Panc1 (cell line): ENCODE data around the gene STMP1.
"Not testable (repeated sequence)": the region's sequence is repeated elsewhere in the genome, so short reads cannot be mapped to it uniquely, and the experiment has no call there.

Experiments used
- POLR2AphosphoS5 ChIP-seq: IDR thresholded peaks from 2 replicates; pipeline ENCODE4 v1.6.1; 2012; ENCODE audit warnings: mild to moderate bottlenecking, low read depth, low read length, moderate library complexity
- REST ChIP-seq, 2 experiments: IDR thresholded peaks; 2 replicates each; pipeline ENCODE4 v1.6.1; 2011 to 2012; ENCODE audit warnings: low read depth in 2 of 2, control low read depth in 1 of 2, low read length in 1 of 2, mild to moderate bottlenecking in 1 of 2, moderate library complexity in 1 of 2; ENCODE audit not compliant: insufficient read depth in 1 of 2
- SIN3A ChIP-seq: IDR thresholded peaks from 2 replicates; pipeline ENCODE4 v1.6.1; 2012; ENCODE audit warnings: low read depth, mild to moderate bottlenecking, low read length, moderate library complexity, borderline replicate concordance; ENCODE audit not compliant: insufficient read depth
- TCF7L2 ChIP-seq: IDR thresholded peaks from 2 replicates; pipeline ENCODE4 v1.6.1; 2011; ENCODE audit warnings: mild to moderate bottlenecking, low read depth, low read length, inconsistent platforms
- TF ChIP-seq, protein P1 (sequence below): fragments of 450-650 bp; IDR thresholded peaks from 2 replicates; pipeline ENCODE4 v1.5.1; 2017; ENCODE audit warnings: mild to moderate bottlenecking

DNA sequence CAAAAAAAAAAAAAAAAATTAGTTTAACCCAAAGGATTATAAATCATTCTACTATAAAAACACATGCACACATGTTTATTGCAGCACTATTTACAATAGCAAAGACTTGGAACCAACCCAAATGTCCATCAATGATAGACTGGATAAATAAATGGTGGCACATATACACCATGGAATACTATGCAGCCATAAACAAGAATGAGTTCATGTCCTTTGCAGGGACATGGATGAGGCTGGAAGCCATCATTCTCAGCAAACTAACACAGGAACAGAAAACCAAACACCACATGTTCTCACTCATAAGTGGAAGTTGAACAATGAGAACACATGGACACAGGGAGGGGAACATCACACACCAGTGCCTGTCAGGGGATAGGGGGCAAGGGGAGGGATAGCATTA lies 22.6 kb upstream of the STMP1 start:
- TF ChIP-seq, protein P1, sequence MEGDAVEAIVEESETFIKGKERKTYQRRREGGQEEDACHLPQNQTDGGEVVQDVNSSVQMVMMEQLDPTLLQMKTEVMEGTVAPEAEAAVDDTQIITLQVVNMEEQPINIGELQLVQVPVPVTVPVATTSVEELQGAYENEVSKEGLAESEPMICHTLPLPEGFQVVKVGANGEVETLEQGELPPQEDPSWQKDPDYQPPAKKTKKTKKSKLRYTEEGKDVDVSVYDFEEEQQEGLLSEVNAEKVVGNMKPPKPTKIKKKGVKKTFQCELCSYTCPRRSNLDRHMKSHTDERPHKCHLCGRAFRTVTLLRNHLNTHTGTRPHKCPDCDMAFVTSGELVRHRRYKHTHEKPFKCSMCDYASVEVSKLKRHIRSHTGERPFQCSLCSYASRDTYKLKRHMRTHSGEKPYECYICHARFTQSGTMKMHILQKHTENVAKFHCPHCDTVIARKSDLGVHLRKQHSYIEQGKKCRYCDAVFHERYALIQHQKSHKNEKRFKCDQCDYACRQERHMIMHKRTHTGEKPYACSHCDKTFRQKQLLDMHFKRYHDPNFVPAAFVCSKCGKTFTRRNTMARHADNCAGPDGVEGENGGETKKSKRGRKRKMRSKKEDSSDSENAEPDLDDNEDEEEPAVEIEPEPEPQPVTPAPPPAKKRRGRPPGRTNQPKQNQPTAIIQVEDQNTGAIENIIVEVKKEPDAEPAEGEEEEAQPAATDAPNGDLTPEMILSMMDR, result not testable (repeated sequence)
- TF ChIP-seq TCF7L2; REST (IDR thresholded peaks at IDR 0.05; ENCODE audit: insufficient read depth in 1 of 2, low read depth in 2 of 2, low read length in 1 of 2); POLR2AphosphoS5; SIN3A: not testable (repeated sequence)
